Activated CD4-positive, CD25-positive, alpha-beta regulatory T cell treated with anti-CD3 and anti-CD28 coated beads, Interleukin-2, amount 50 U/mL, for 72 hours (primary cell): Measurements from ENCODE around the gene EDEM1.
"Not testable (repeated sequence)": the region's sequence is repeated elsewhere in the genome, so short reads cannot be mapped to it uniquely, and the experiment has no call there.

Source experiments
- DNase-seq: peaks from one replicate; pipeline ENCODE4 v3.0.0; 2021

The EDEM1 gene

GRCh38 chr3:5238545-5238944 lies 51.0 kb downstream of the EDEM1 start:
- DNase-seq: no peak

GRCh38 chr3:5239602-5240001 lies 52.1 kb downstream of the EDEM1 start:
- no peak for DNase-seq

GRCh38 chr3:5240740-5241139 lies 53.2 kb downstream of the EDEM1 start:
- no peak for DNase-seq

- DNase-seq: not testable (repeated sequence)
Observed at GRCh38 chr3:5242785-5243184, 55.3 kb downstream of the EDEM1 start.

GRCh38 chr3:5245927-5246326 lies 58.4 kb downstream of the EDEM1 start:
- DNase-seq: no peak

GRCh38 chr3:5248822-5249221 lies 61.3 kb downstream of the EDEM1 start:
- DNase-seq: no peak

- DNase-seq: no peak
Observed at GRCh38 chr3:5250467-5251195, 63.1 kb downstream of the EDEM1 start.

GRCh38 chr3:5251196-5251583 lies 63.7 kb downstream of the EDEM1 start:
- no peak for DNase-seq

- DNase-seq: no peak
Observed at GRCh38 chr3:5252131-5252530, 64.6 kb downstream of the EDEM1 start.

GRCh38 chr3:5254281-5255048 lies 67.0 kb downstream of the EDEM1 start:
- no peak for DNase-seq

- no peak for DNase-seq
Observed at GRCh38 chr3:5255404-5256344, 68.2 kb downstream of the EDEM1 start.

GRCh38 chr3:5258526-5258925 lies 71.0 kb downstream of the EDEM1 start:
- DNase-seq: no peak

GRCh38 chr3:5260992-5261501 lies 73.5 kb downstream of the EDEM1 start:
- DNase-seq: no peak

GRCh38 chr3:5262507-5262906 lies 75.0 kb downstream of the EDEM1 start:
- DNase-seq: no peak

- no peak for DNase-seq
Observed at GRCh38 chr3:5264093-5264600, 76.6 kb downstream of the EDEM1 start.

GRCh38 chr3:5264896-5265770 lies 77.6 kb downstream of the EDEM1 start:
- DNase-seq: no peak

GRCh38 chr3:5267252-5267651 lies 79.7 kb downstream of the EDEM1 start:
- DNase-seq: no peak

GRCh38 chr3:5267889-5268288 lies 80.4 kb downstream of the EDEM1 start:
- no peak for DNase-seq
